ENCODE results near the gene ANKFN1.

DNA sequence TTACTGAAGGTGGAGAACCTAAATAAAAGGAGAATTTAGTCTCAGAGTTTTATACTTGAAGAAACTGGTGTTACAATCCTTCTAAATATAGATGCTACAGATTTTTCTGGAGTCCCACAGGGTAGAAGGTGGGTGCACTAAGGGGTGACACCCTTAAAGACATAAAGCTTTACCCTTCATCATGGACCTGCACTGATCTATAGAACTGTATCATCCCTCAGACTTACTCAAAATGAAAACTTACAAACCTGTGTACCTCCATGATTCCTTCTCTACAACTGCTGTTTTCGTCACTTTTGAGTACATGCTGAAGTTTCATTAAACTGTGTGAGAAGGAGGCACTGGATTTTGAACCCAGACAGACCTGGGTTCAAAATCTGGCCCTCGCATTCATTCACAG, 270.7 kb downstream of the ANKFN1 start:
- TF ChIP-seq, protein P1, sequence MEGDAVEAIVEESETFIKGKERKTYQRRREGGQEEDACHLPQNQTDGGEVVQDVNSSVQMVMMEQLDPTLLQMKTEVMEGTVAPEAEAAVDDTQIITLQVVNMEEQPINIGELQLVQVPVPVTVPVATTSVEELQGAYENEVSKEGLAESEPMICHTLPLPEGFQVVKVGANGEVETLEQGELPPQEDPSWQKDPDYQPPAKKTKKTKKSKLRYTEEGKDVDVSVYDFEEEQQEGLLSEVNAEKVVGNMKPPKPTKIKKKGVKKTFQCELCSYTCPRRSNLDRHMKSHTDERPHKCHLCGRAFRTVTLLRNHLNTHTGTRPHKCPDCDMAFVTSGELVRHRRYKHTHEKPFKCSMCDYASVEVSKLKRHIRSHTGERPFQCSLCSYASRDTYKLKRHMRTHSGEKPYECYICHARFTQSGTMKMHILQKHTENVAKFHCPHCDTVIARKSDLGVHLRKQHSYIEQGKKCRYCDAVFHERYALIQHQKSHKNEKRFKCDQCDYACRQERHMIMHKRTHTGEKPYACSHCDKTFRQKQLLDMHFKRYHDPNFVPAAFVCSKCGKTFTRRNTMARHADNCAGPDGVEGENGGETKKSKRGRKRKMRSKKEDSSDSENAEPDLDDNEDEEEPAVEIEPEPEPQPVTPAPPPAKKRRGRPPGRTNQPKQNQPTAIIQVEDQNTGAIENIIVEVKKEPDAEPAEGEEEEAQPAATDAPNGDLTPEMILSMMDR (IDR thresholded peaks at IDR 0.05), result no peak
- no peak for TF ChIP-seq POLR2A (IDR thresholded peaks at IDR 0.05)
- TF ChIP-seq EP300 (IDR thresholded peaks at IDR 0.05), result no peak
